B cell (primary cell): Measurements from ENCODE around the gene DDAH1.

ENCODE experiments used
- CTCF ChIP-seq: fragments of 200-600 bp; IDR thresholded peaks from one replicate; pipeline ENCODE4 v1.8.0; 2022; ENCODE audit warnings: antibody characterized with exemption, mild to moderate bottlenecking
- EZH2 ChIP-seq: IDR thresholded peaks from 2 replicates; pipeline ENCODE4 v1.6.1; 2012; ENCODE audit warnings: borderline replicate concordance, low read depth, mild to moderate bottlenecking, moderate library complexity, low read length; ENCODE audit not compliant: insufficient read depth, poor library complexity, severe bottlenecking

- TF ChIP-seq CTCF: no peak
- no peak for TF ChIP-seq EZH2
Measured at GRCh38 chr1:85463731-85464496, 1.0 kb downstream of the DDAH1 start.
